HepG2 (cell line): ENCODE measurements around the gene ZBED5. TPM values are rescaled to one million over a fixed set of nuclear protein-coding genes. Genes with fewer than 3 reads are reported as not detected.

Experiments
- BHLHE40 ChIP-seq: IDR thresholded peaks from 2 replicates; pipeline ENCODE4 v1.6.1; 2011; ENCODE audit warnings: low read length, improper control_type of control experiment
- CTCF ChIP-seq: sonication (generic); formaldehyde crosslinking; IDR thresholded peaks from 2 replicates; pipeline ENCODE4 v1.5.0; 2020; ENCODE audit warnings: mild to moderate bottlenecking, missing genetic modification reagents, moderate library complexity
- DNMT3B ChIP-seq: conservative IDR thresholded peaks from 2 replicates; pipeline ENCODE4 v1.6.1; 2016; ENCODE audit warnings: missing biosample characterization, control low read depth
- GZF1 ChIP-seq: sonication (generic); formaldehyde crosslinking; IDR thresholded peaks from 2 replicates; pipeline ENCODE4 v1.5.1; 2020; ENCODE audit warnings: mild to moderate bottlenecking, missing genetic modification reagents
- HNRNPLL ChIP-seq: fragments of 200-400 bp; formaldehyde crosslinking; IDR thresholded peaks from 2 replicates; pipeline ENCODE4 v1.6.1; 2017; ENCODE audit warnings: mild to moderate bottlenecking, low read depth, low read length; ENCODE audit not compliant: poor library complexity, severe bottlenecking
- KLF11 ChIP-seq: IDR thresholded peaks from 2 replicates; pipeline ENCODE4 v1.6.1; 2016; ENCODE audit warnings: missing compliant biosample characterization
- MLX ChIP-seq: IDR thresholded peaks from 2 replicates; pipeline ENCODE4 v1.6.1; 2016
- THAP9 ChIP-seq: sonication (generic); formaldehyde crosslinking; IDR thresholded peaks from 2 replicates; pipeline ENCODE4; 2020; ENCODE audit warnings: missing genetic modification reagents, mild to moderate bottlenecking, borderline replicate concordance
- UBTF ChIP-seq: sonication (generic); formaldehyde crosslinking; IDR thresholded peaks from 2 replicates; pipeline ENCODE4 v1.4.0; 2020; ENCODE audit warnings: mild to moderate bottlenecking, missing genetic modification reagents
- ZNF121 ChIP-seq: sonication (generic); formaldehyde crosslinking; IDR thresholded peaks from 2 replicates; pipeline ENCODE4 v1.5.0; 2020; ENCODE audit warnings: mild to moderate bottlenecking, missing genetic modification reagents
- ZNF143 ChIP-seq: sonication (generic); formaldehyde crosslinking; IDR thresholded peaks from 2 replicates; pipeline ENCODE4 v1.4.0; 2020; ENCODE audit warnings: missing genetic modification reagents
- ZNF234 ChIP-seq: sonication (generic); formaldehyde crosslinking; conservative IDR thresholded peaks from 2 replicates; pipeline ENCODE4 v1.5.1; 2020; ENCODE audit warnings: mild to moderate bottlenecking, missing genetic modification reagents
- ZNF451 ChIP-seq: sonication (generic); formaldehyde crosslinking; IDR thresholded peaks from 2 replicates; pipeline ENCODE4 v1.5.0; 2020; ENCODE audit warnings: mild to moderate bottlenecking, missing genetic modification reagents
- ZNF746 ChIP-seq: sonication (generic); formaldehyde crosslinking; IDR thresholded peaks from 2 replicates; pipeline ENCODE4 v1.8.0; 2022; ENCODE audit warnings: mild to moderate bottlenecking, missing genetic modification reagents
- ZSCAN9 ChIP-seq: IDR thresholded peaks from 2 replicates; pipeline ENCODE4 v1.6.1; 2016; ENCODE audit warnings: borderline replicate concordance
- polyA plus RNA-seq, 8 experiments: library from polyadenylated mRNA; depleted of rRNA in 3 of 8; stranded (reverse) in 7 of 8; unstranded in 1 of 8; fragments of >200 nt; fragmentation: Illumina TruSeq in 4 of 8; extraction: Trizol in 4 of 8; gene quantifications; 2 replicates each; pipeline versions ENCODE4 v1.2.1 to v1.2.3, GENCODE V29; 2011 to 2016; ENCODE audit warnings: low read depth in 4 of 8, missing spikeins in 1 of 8, mixed read lengths in 1 of 8; ENCODE audit not compliant: insufficient read depth in 1 of 8
- total RNA-seq, 5 experiments: library from RNA; depleted of rRNA; stranded (reverse); fragments of >200 nt; fragmentation: Illumina TruSeq; extraction: Trizol; gene quantifications; 2 replicates each; pipeline ENCODE4 v1.2.3, GENCODE V29; 2016; ENCODE audit warnings: low read depth in 1 of 5

Gene ZBED5
- total and polyA plus RNA-seq, 2 of the 13 experiments (the other 11 are each of a cell fraction or from before 2014, with no cell fraction given), result 18.2 to 38.6 TPM

- TF ChIP-seq CTCF (no peak), ZNF746 (CRISPR knock-in tag) (no peak), ZNF451 (CRISPR knock-in tag) (no peak; the same call in 1 of the 2 replicates), MLX (CRISPR knock-in tag) (no peak), GZF1 (CRISPR knock-in tag) (0 out of 2 replicates have a peak, but pooled peaks have one; percentile 10), THAP9 (no peak), ZNF143 (CRISPR knock-in tag) (no peak), ZNF121 (CRISPR knock-in tag) (no peak), BHLHE40 (0 out of 2 replicates have a peak, but pooled peaks have one; percentile 20), ZNF234 (CRISPR knock-in tag) (no peak), KLF11 (CRISPR knock-in tag) (no peak), UBTF (peak; percentile 95; the same call in 1 of the 2 replicates), ZSCAN9 (CRISPR knock-in tag) (no peak), DNMT3B (no peak), HNRNPLL (peak; percentile 94)
Measured at GRCh38 chr11:10809373-10810160, 48.3 kb downstream of the ZBED5 start (continued).
